Stimulated activated CD4-positive, alpha-beta T cell treated with anti-CD3 and anti-CD28 coated beads, Interleukin-1b, Interleukin-23, amount 100 ng/mL, for 1 hour (primary cell): ENCODE results near the gene TMEM203.
"Not testable (repeated sequence)": the region's sequence is repeated elsewhere in the genome, so short reads cannot be mapped to it uniquely, and the experiment has no call there.

Experiments used
- DNase-seq, 2 donors: peaks; one replicate each; pipeline ENCODE4 v3.0.0-alpha.2; 2020; ENCODE audit warnings: low read depth in 2 of 2

Gene TMEM203

DNA sequence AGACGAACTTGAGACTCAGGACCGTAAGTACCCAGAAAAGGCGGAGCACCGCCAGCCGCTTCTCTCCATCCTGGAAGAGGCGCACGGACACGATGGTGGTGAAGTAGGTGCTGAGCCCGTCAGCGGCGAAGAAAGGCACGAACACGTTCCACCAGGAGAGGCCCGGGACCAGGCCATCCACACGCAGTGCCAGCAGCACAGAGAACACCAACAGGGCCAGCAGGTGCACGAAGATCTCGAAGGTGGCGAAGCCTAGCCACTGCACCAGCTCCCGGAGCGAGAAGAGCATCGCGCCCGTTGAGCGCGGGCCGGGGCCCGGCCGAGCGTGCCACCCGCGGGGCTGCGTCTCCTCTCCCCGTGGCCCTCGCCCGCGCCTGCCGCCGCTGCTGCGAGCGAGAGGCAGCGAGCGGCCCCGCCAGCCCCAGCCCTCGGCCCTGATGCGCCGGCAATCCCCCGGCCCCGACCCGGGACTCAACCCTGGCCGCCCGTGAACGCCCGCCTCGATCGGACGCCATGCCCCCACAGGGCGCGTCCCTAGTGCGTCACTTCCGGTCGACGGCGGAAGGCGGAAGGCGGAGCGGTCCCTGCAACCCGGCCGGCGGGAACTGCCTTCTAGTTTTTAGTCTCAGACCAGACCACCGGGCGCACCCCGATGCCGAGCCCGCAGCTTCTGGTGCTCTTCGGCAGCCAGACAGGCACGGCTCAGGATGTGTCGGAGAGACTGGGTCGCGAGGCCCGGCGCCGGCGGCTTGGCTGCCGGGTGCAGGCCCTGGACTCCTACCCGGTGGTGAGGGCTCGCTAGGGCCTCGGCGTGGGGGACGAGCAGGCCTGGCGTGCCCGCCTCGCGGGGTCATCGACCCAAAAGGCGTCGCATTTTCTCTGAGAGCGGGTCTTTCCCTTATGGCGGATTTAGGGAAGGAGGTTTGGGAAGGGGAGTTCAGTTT is at the start of gene TMEM203, which contains the start of gene NDOR1:
Gene TMEM203, minus strand, starts transcription at position 523 of the 944 bp plus-strand sequence. Its CDS starts 234 bp downstream, at position 289.
Gene NDOR1, plus strand, starts transcription at position 575 of the 944 bp plus-strand sequence. Its CDS starts 78 bp downstream, at position 653.
- peak; percentile 78 to 90 for DNase-seq

GRCh38 chr9:137254624-137255447 is 49.4 kb upstream of the TMEM203 start, which contains the start of gene NELFB:
TSS of gene NELFB (plus strand) at chr9:137255327.
- DNase-seq: peak; percentile 95 to 98

DNA sequence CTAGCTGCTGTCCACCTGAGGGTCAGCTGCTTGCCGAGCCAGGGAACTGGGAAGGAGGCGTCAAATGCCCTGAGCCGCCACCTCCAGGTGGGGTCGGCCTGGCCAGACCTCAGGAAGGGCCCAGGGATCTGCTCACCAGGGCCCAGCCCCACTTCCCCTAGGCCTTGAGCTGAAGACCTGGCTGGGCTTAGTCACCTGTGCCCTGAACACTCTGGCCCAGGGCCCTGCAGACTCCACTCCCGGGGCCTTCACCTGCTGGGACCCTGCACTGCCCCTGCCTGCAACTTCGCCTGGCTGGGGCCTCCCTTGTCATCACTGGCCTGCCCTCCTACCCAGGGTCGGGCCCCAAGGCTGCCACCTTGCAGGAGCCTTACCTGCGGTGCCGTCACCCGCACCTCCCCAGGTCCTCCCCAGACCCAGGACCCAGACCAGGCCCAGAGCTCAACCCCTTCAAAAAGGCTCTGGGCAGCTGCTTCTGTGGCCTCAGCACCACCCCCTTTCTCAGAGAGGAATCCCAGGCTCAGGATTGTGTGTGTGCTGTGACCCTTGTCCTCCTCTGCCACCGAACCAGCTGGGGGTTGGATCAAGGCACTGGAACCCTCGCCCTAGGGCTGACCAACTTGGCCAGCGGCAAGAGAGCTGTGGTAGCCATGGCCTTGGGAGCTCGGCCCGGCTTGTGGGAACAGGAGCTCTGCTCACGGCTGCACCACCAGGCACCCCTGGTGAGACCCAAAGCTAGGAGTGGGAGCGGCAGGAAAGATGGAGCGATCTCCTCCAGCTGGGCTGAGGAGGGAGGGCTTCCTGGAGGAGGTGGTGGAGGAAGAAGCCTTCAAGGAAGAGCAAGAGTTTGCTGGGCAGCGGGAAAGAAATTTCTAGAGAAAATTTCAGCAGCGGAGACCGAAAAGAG is 48.5 kb upstream of the TMEM203 start:
- no peak for DNase-seq

DNA sequence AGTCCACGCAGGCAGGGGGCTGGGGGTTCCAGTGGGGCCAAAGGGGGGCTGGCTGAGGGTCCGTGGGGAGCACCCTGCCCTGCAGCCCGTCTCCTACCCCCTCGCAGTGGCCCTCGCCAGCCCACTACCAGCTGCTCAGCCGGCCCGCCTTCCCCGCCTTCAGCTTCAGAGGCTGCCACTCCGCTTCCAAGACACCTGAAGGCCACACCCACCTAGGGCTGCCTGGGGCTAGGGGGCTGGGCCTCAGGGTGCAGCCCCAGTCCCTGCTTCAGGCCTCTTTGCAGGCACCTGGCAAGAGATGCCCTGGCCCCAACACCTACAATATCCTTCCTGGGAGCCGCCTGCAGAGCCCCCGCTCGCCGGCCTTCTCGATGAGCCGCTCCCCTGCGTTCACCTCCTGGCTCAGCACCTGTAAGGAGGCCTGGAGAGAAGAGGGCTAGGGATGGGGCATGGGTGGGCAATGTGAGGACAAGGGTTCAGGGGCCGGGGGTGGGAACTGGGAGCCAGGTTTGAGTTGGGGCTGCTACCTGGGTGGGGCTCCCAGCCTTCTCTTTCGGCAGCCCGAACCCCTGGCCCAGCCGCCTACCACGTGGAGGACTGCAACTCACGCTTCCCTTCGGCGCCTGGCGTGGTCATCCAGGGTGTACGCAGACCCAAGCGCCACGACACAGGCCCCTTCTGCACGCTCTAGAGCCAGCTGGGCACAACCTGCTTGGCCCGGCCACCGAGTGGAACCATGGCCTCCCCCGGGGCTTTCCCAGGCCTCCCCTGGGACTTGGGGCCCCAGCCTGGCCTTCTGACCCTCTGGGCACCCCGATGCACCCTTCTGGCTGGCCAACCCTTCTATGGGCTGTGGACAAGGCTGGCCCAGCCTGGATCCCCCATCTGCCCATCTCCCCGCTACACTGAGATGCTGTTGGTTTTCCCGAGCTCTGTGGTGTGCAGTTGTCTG is 47.4 kb upstream of the TMEM203 start:
- no peak for DNase-seq

- DNase-seq: no peak
Observed at GRCh38 chr9:137251490-137252268, 46.2 kb upstream of the TMEM203 start.

DNA sequence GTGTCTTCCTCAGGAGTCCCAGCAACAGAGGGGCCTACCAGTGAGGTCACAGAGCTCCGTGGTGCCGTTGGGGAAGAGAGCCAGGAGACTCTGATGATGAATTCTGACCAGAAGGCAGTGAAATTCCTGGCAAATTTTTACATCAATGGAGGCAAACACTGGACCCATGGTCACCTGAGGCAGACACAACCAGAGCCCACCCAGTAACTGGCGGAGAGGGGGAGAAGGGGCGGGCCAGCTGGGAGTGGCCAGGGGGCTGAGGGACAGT is 45.7 kb upstream of the TMEM203 start, which contains the start of gene STPG3:
Gene STPG3, plus strand, starts transcription at position 93 of the 268 bp plus-strand sequence. Its CDS starts 1 bp downstream, at position 94.
- DNase-seq: no peak

DNA sequence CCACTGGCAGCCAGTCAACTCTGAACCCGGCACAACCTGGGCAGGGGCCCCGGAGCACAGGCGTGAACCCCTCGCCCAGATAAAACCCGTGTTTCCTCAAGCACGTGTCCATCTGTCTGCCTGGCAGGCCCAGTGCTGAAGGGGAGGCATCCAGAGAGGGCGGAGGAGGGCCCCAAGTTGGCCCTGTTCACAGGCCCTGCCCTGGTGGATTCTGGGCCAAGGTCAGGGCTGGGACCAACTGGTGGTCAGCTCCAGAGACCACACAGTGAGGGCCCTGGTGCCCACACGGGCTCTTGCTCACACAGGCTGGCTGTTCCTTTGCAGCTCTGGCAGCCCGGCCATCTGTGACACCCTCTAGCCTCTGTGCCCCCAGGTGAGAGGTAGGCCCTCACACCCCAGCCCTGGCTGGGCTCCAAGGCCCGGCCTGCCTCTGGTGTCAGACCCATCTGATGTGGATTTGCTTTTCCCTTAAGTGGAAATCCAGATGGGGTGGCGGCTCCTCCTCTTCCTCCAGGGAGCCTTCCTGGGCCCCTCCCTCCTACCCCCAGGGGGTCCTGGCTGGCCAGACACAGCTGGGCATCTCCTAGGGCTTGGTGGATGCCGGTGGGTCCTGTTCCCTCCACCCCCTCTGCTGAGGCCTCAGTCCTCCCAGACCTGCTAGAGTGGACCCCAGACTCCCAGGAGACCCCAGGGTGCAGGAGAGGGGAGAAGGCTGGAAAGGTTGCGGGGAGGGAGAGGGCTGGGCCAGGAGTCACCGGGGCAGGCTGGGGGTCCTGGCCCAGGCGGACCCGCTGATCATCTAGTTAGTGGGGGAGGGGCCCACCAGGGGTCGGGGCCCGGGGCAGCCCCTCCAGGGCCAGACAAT is 45.1 kb upstream of the TMEM203 start:
- DNase-seq: no peak

- no peak for DNase-seq
Observed at GRCh38 chr9:137247916-137248175, 42.4 kb upstream of the TMEM203 start.

DNA sequence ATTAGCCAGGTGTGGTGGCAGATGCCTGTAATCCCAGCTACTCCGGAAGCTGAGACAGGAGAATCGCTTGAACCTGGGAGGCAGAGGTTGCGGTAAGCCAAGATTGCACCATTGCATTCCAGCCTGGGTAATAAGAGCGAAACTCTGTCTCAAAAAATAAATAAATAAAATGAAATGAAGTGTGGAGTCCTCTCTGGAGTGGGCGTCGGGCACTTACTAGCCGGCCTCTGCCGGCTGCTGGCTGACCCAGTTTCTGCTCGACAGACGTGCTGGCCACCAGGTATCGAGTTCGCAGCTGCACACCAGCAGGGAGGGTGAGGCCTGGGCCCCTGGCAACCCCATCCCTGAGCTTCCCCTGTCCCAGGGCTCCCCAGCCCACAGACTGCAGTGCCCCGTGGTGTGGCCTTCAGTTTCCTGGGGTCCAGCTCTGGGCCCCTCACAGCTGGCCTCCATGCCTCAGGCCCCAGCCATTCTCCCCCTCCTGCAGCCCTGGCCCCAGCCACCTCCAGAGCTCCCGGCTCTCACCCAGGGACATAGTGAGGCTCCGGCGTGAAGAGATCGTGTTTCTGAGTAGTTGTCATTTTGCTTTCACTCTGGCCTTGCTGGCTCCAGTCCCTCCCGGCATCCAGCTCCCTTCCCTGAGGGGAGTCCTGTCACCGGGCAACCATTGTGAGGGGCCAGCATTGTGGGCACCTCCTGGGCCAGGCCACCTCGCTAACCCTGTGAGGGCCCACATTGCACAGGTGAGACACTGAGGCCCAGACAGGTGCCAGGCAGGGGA is 41.9 kb upstream of the TMEM203 start:
- DNase-seq: no peak

DNA sequence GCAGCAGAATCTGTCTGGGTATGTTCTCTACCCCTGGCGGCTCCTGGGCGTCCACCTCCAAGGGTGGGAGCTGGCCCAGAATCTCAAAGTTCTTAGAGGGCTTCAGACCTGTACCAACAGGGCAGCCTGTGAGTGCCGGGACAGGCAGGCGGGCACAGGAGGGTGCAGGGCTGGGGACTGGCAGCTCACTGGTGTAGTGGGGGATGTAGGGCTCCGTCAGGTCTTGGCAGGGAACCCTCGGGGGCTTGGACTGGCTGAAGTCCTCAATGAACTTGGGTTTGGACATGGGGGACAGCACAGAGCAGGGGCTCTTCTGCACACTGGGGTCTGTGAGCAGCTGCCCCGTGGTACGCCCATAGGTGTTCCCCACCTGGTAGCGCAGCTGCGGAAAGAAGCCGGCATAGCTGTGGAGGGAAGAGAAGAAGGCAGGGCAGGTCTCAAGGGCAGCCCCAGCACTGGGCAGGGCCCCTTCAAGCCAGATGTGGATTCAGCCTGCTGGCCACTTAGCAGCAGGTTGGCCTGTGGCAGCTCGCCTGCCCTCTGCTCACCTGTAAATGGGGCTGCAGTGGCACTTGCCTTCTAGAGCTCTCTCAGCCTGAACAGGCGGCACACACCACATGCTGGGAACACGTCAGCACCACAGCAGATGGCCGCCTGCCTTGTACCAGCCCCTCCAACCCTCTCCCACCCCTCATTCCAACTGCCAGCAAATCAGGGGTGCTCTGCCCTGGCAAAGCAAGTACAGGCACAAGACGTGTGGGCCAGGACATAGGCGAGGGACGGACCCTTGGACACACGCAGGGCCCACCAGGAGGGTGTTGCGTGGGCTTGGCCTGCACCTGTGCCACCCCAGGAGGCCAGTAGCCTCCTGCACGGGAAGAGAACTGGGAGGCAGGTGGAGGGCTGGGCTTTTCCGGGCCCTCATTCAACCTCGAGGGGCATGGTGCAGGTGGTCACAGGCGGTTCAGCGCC is 40.3 kb upstream of the TMEM203 start:
- no peak for DNase-seq

DNA sequence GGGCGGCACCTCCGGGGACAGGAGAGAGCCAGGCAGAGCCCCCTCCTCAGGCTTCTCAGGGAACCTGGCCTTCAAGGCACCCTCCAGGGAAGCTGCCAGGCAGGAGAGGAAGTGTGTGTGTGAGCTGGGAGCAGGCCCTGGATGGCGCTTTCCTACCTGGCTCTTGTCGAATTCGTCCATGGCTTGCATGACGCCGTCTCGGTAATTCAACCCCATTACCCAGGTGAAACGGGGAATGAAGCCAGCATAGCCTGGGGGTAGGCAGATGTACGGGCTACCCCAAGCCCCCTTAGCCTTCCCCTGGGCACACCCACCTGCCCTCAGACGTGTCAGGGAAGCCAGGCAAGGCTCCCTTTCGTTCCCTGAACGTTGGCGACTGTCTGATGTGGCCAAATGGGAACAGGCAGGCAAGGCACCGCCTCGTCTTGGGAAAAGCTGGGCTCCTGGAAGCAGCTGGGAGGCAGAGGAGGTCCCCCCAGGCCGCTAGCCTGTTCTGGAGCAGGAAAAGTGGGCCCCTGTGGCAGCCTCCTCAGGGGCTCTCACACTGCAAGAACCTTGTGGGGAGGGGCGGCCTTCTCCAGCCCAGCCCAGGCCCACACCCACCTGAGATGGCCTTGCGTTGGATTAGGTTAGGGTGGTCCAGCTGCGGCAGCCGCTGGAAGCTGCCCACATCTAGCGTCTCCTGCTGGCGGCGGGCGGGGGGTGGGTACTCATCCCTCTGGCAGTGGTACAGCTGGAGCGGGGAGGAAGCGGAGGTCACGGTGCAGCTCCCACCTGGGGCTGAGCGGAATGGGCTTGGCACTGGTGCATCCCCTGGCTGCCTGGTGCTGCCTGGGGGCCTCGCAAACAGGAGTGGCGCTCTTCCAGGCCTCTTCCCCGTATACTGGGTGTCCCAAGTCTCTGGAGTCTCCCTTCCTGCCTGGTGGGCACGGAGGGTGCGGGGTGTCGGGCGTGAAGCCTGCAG is 39.3 kb upstream of the TMEM203 start:
- DNase-seq: no peak

GRCh38 chr9:137243626-137244485 is 38.4 kb upstream of the TMEM203 start:
- no peak for DNase-seq

- not testable (repeated sequence) for DNase-seq
Observed at GRCh38 chr9:137243266-137243625, 37.8 kb upstream of the TMEM203 start.
